Neural cell (in vitro differentiated cells): ENCODE data around the gene CACNA1C.

Experiments
- CTCF ChIP-seq: fragments of 450-650 bp; IDR thresholded peaks from 2 replicates; pipeline ENCODE4 v1.5.1; 2014; ENCODE audit warnings: antibody characterized with exemption, mild to moderate bottlenecking, moderate library complexity; ENCODE audit not compliant: poor library complexity, severe bottlenecking
- EZH2 ChIP-seq: fragments of 200-600, 300-800 bp; shearing (Covaris generic), sonication (generic); IDR thresholded peaks from 2 replicates; pipeline ENCODE4 v1.6.1; 2014; ENCODE audit warnings: antibody characterized with exemption, low read length, borderline replicate concordance, mild to moderate bottlenecking; ENCODE audit not compliant: insufficient read depth, poor library complexity, severe bottlenecking
- POLR2AphosphoS5 ChIP-seq: IDR thresholded peaks from 2 replicates; pipeline ENCODE4 v1.6.1; 2012
- TAF1 ChIP-seq: IDR thresholded peaks from 2 replicates; pipeline ENCODE4 v1.6.1; 2012; ENCODE audit warnings: low read depth

- no peak for TF ChIP-seq CTCF
- no peak for TF ChIP-seq TAF1
- TF ChIP-seq EZH2 = no peak
- no peak for TF ChIP-seq POLR2AphosphoS5
Measured at GRCh38 chr12:2675776-2676175, 623.0 kb downstream of the CACNA1C start.
